Measurements from ENCODE around the gene USP37.
A peak's percentile ranks its signal among the peaks of the same experiment; 100 is the strongest.

The USP37 gene

GRCh38 chr2:218476676-218477075 is 91.5 kb downstream of the USP37 start:
- no peak for DNase-seq

GRCh38 chr2:218474527-218474926 is 93.6 kb downstream of the USP37 start:
- DNase-seq: no peak

GRCh38 chr2:218472988-218473387 is 95.2 kb downstream of the USP37 start:
- DNase-seq: no peak

- no peak for DNase-seq
These were observed 96.2 kb downstream of the USP37 start for GRCh38 chr2:218471982-218472381.

GRCh38 chr2:218471036-218471435 is 97.1 kb downstream of the USP37 start:
- DNase-seq: no peak

GRCh38 chr2:218470448-218470847 is 97.7 kb downstream of the USP37 start:
- DNase-seq: no peak

- peak in 1 of 51 donors; percentile 14 for DNase-seq
These were observed 102.0 kb downstream of the USP37 start for GRCh38 chr2:218465987-218466633.

- DNase-seq: no peak
These were observed 109.6 kb downstream of the USP37 start for GRCh38 chr2:218458598-218458997.

GRCh38 chr2:218456849-218457248 is 111.3 kb downstream of the USP37 start:
- no peak for DNase-seq

- DNase-seq: no peak
These were observed 116.1 kb downstream of the USP37 start for GRCh38 chr2:218452079-218452478.

- no peak for DNase-seq
These were observed 119.2 kb downstream of the USP37 start for GRCh38 chr2:218448934-218449333.

- DNase-seq: no peak
These were observed 121.1 kb downstream of the USP37 start for GRCh38 chr2:218447072-218447471.

- DNase-seq: no peak
These were observed 121.6 kb downstream of the USP37 start for GRCh38 chr2:218446547-218446946.

- DNase-seq: no peak
These were observed 122.5 kb downstream of the USP37 start for GRCh38 chr2:218445602-218446001.

- no peak for DNase-seq
These were observed 123.3 kb downstream of the USP37 start for GRCh38 chr2:218444692-218445357.

- DNase-seq: no peak
These were observed 129.6 kb downstream of the USP37 start for GRCh38 chr2:218438596-218438995.

GRCh38 chr2:218437969-218438368 is 130.2 kb downstream of the USP37 start:
- no peak for DNase-seq

- no peak for DNase-seq
These were observed 131.2 kb downstream of the USP37 start for GRCh38 chr2:218436992-218437391.

- no peak for DNase-seq
These were observed 132.9 kb downstream of the USP37 start for GRCh38 chr2:218435003-218435982.

GRCh38 chr2:218434456-218434855 is 133.7 kb downstream of the USP37 start:
- no peak for DNase-seq

GRCh38 chr2:218432676-218433365 is 135.3 kb downstream of the USP37 start:
- DNase-seq: no peak

GRCh38 chr2:218431878-218432277 is 136.3 kb downstream of the USP37 start:
- DNase-seq: no peak
